SU-DHL-6 (cell line): ENCODE data around the gene DLX4.

Experiments
- H2AFZ ChIP-seq: fragments of 200-600 bp; sonication (generic); 2 replicates; pipeline ENCODE4 v1.6.1; 2014; ENCODE audit warnings: low read depth, mild to moderate bottlenecking, moderate library complexity, mixed read lengths, antibody characterized with exemption, low read length; ENCODE audit not compliant: severe bottlenecking
- H3F3A ChIP-seq: fragments of 200-600 bp; shearing (Covaris generic); 2 replicates; pipeline ENCODE4 v1.6.0; 2016; ENCODE audit warnings: antibody characterized with exemption, mild to moderate bottlenecking; ENCODE audit not compliant: insufficient read depth
- H3K27ac ChIP-seq: fragments of 200-600 bp; sonication (generic); 2 replicates; pipeline ENCODE4 v1.5.1; 2016; ENCODE audit warnings: low read depth, mild to moderate bottlenecking, low read length, moderate library complexity, mixed read lengths
- H3K27me3 ChIP-seq: fragments of 200-600 bp; sonication (generic), shearing (Covaris generic); 2 replicates; pipeline ENCODE4 v1.6.0; 2014; ENCODE audit warnings: mild to moderate bottlenecking, low read length
- H3K36me3 ChIP-seq: fragments of 200-600 bp; sonication (generic); 2 replicates; pipeline ENCODE4 v1.6.1; 2014; ENCODE audit warnings: mild to moderate bottlenecking, low read length, mixed read lengths
- H3K4me2 ChIP-seq: fragments of 300-600, 200-600 bp; shearing (Covaris generic), sonication (generic); 2 replicates; pipeline ENCODE4 v1.6.0; 2014; ENCODE audit warnings: low read length, low read depth, mild to moderate bottlenecking; ENCODE audit not compliant: poor library complexity, severe bottlenecking
- H3K4me3 ChIP-seq: fragments of 200-600 bp; sonication (generic); 2 replicates; pipeline ENCODE4 v1.5.1; 2014; ENCODE audit warnings: antibody characterized with exemption, low read length, mild to moderate bottlenecking, mixed read lengths; ENCODE audit not compliant: insufficient read depth, poor library complexity, severe bottlenecking
- H3K79me2 ChIP-seq: fragments of 200-600 bp; sonication (generic); 2 replicates; pipeline ENCODE4 v1.6.1; 2014; ENCODE audit warnings: mild to moderate bottlenecking, low read length, moderate library complexity; ENCODE audit not compliant: insufficient read depth
- H3K9ac ChIP-seq: fragments of 200-600 bp; sonication (generic); 2 replicates; pipeline ENCODE4 v1.7.0; 2014; ENCODE audit warnings: mild to moderate bottlenecking, low read length
- H3K9me2 ChIP-seq: fragments of 200-600 bp; sonication (generic); replicated peaks from 2 replicates; pipeline ENCODE4 v1.6.1; 2014; ENCODE audit warnings: low read length; ENCODE audit not compliant: insufficient read depth
- H3K9me3 ChIP-seq: fragments of 200-600 bp; sonication (generic); 2 replicates; pipeline ENCODE4 v1.6.1; 2014; ENCODE audit warnings: low read length, mixed read lengths; ENCODE audit not compliant: insufficient read depth
- H4K20me1 ChIP-seq: fragments of 200-600 bp; sonication (generic); 2 replicates; pipeline ENCODE4 v1.6.1; 2014; ENCODE audit warnings: low read depth, mild to moderate bottlenecking, antibody characterized with exemption, low read length, moderate library complexity, mixed read lengths
- CTCF ChIP-seq: fragments of 200-600 bp; sonication (generic); IDR thresholded peaks from one replicate; pipeline ENCODE4 v1.5.1; 2017; ENCODE audit warnings: antibody characterized with exemption, mild to moderate bottlenecking, low read length, moderate library complexity; ENCODE audit not compliant: insufficient read depth, poor library complexity, severe bottlenecking
- EZH2phosphoT487 ChIP-seq: fragments of 200-600 bp; sonication (generic), shearing (Covaris generic); conservative IDR thresholded peaks from 2 replicates; pipeline ENCODE4 v1.6.1; 2018; ENCODE audit warnings: mild to moderate bottlenecking, antibody characterized with exemption, low read length, moderate library complexity, mixed read lengths

DLX4 gene

GRCh38 chr17:49979748-49980479 lies 10.9 kb downstream of the DLX4 start:
- Histone ChIP-seq H3K27me3 (no peaks in the 10 kb centered on the region), H4K20me1 (no peaks in the 10 kb centered on the region), H2AFZ (no peak overlapping the region), H3K36me3 (no peaks in the 10 kb centered on the region), H3K79me2 (no peaks in the 10 kb centered on the region), H3F3A (no peaks in the 10 kb centered on the region), H3K27ac (no peak overlapping the region), H3K4me2 (no peak overlapping the region), H3K9me2 (no peaks in the 10 kb centered on the region), H3K4me3 (no peak overlapping the region), H3K9ac (no peak overlapping the region), H3K9me3 (no peaks in the 10 kb centered on the region)
- TF ChIP-seq CTCF (no peak), EZH2phosphoT487 (no peak)

GRCh38 chr17:49980703-49981197 lies 11.8 kb downstream of the DLX4 start:
- no peak overlapping the region for H3K9ac ChIP-seq
- H3K4me3 ChIP-seq, result no peak overlapping the region
- no peaks in the 10 kb centered on the region for H3K9me3 ChIP-seq
- no peak overlapping the region for H3K27ac ChIP-seq
- no peak overlapping the region for H3K4me2 ChIP-seq
- H2AFZ ChIP-seq, result no peak overlapping the region
- H3F3A ChIP-seq, result no peaks in the 10 kb centered on the region
- H4K20me1 ChIP-seq, result no peaks in the 10 kb centered on the region
- H3K36me3 ChIP-seq, result no peaks in the 10 kb centered on the region
- no peaks in the 10 kb centered on the region for H3K79me2 ChIP-seq
- no peaks in the 10 kb centered on the region for H3K9me2 ChIP-seq
- TF ChIP-seq CTCF (no peak), EZH2phosphoT487 (no peak)
- H3K27me3 ChIP-seq, result no peaks in the 10 kb centered on the region

- Histone ChIP-seq H3K27me3 (no peaks in the 10 kb centered on the region), H3K9me3 (no peaks in the 10 kb centered on the region), H3K9me2 (no peaks in the 10 kb centered on the region), H3K36me3 (no peaks in the 10 kb centered on the region), H3K4me3 (no peak overlapping the region), H3F3A (no peaks in the 10 kb centered on the region), H3K79me2 (no peaks in the 10 kb centered on the region), H3K4me2 (no peak overlapping the region), H2AFZ (no peak overlapping the region), H3K9ac (no peak overlapping the region), H4K20me1 (no peaks in the 10 kb centered on the region), H3K27ac (no peak overlapping the region)
- TF ChIP-seq CTCF (no peak), EZH2phosphoT487 (no peak)
Observed at GRCh38 chr17:49984283-49984682, 15.3 kb downstream of the DLX4 start.
